DMS 273 (cell line): ENCODE results near the gene KLK14.

Experiments
- DNase-seq: peaks from one replicate; lab custom pipeline; 2025; ENCODE audit not compliant: unreplicated experiment; lab: John Stamatoyannopoulos, UW

Gene KLK14

GRCh38 chr19:51089786-51090185 lies 7.1 kb upstream of the KLK14 start:
- DNase-seq = no peak

- no peak for DNase-seq
These were observed 3.6 kb upstream of the KLK14 start for GRCh38 chr19:51086153-51086850.

GRCh38 chr19:51084505-51084904 lies 1.8 kb upstream of the KLK14 start:
- DNase-seq = no peak

GRCh38 chr19:51083783-51084182 lies 1.1 kb upstream of the KLK14 start:
- DNase-seq = no peak

GRCh38 chr19:51083181-51083580 lies 494 bp upstream of the KLK14 start:
- no peak for DNase-seq

GRCh38 chr19:51081476-51081875 lies 1.2 kb downstream of the KLK14 start:
- DNase-seq = no peak

GRCh38 chr19:51079481-51080110 lies 3.1 kb downstream of the KLK14 start:
- peak; percentile 56 for DNase-seq

- no peak for DNase-seq
These were observed 4.0 kb downstream of the KLK14 start for GRCh38 chr19:51078731-51079130.

GRCh38 chr19:51078104-51078503 lies 4.6 kb downstream of the KLK14 start:
- no peak for DNase-seq

- DNase-seq = no peak
These were observed 6.0 kb downstream of the KLK14 start for GRCh38 chr19:51076631-51077213.

GRCh38 chr19:51075998-51076397 lies 6.7 kb downstream of the KLK14 start:
- no peak for DNase-seq

- no peak for DNase-seq
These were observed 11.6 kb downstream of the KLK14 start for GRCh38 chr19:51071095-51071405.

GRCh38 chr19:51070334-51071094 lies 12.2 kb downstream of the KLK14 start:
- no peak for DNase-seq

- DNase-seq = no peak
These were observed 16.1 kb downstream of the KLK14 start for GRCh38 chr19:51066393-51067186.

- no peak for DNase-seq
These were observed 17.3 kb downstream of the KLK14 start for GRCh38 chr19:51065221-51065960.

- no peak for DNase-seq
These were observed 18.0 kb downstream of the KLK14 start, which contains the start of gene KLK13 for GRCh38 chr19:51064534-51065220. Gene KLK13 (minus strand): TSS chr19:51065092. CDS start chr19:51065067, 25 bp downstream.

GRCh38 chr19:51063664-51064063 lies 19.0 kb downstream of the KLK14 start:
- no peak for DNase-seq

- no peak for DNase-seq
These were observed 21.7 kb downstream of the KLK14 start for GRCh38 chr19:51060973-51061372.

- DNase-seq = no peak
These were observed 22.4 kb downstream of the KLK14 start for GRCh38 chr19:51060336-51060735.

- no peak for DNase-seq
These were observed 23.0 kb downstream of the KLK14 start for GRCh38 chr19:51059715-51060114.
